Pulmonary artery endothelial cell (primary cell): Measurements from ENCODE around the gene UBALD1. TPM values are rescaled to one million over a fixed set of nuclear protein-coding genes. Genes with fewer than 3 reads are reported as not detected.

Source experiments
- total RNA-seq: library from RNA; depleted of rRNA; stranded (reverse); fragments of >200 nt; gene quantifications from 2 replicates; pipeline ENCODE4 v1.2.3, GENCODE V29; 2014

Gene UBALD1
- total RNA-seq, 1 donor from 2014 or later, result 3.9 TPM

Other genes starting within 250 kb of the UBALD1 start
- 0.04 and 0.20 TPM in 2 replicates for gene VASN, start 243.0 kb downstream of the UBALD1 start, total RNA-seq
- 33.0 and 42.4 TPM in 2 replicates for gene CORO7, start 198.3 kb downstream of the UBALD1 start, total RNA-seq
- gene DNAJA3, start 189.0 kb downstream of the UBALD1 start, total RNA-seq, result 56.0 and 100 TPM in 2 replicates
- gene NMRAL1, start 140.3 kb downstream of the UBALD1 start, total RNA-seq, result 61.2 and 86.6 TPM in 2 replicates
- 124 and 143 TPM in 2 replicates for gene HMOX2, start 138.5 kb downstream of the UBALD1 start, total RNA-seq
- 12.1 and 15.2 TPM in 2 replicates for gene CDIP1, start 76.1 kb downstream of the UBALD1 start, total RNA-seq
- not detected in 2 replicates for gene C16orf96, start 58.5 kb downstream of the UBALD1 start, total RNA-seq
- 22.9 and 24.4 TPM in 2 replicates for gene MGRN1, start 9.9 kb upstream of the UBALD1 start, total RNA-seq
- 21.2 and 31.9 TPM in 2 replicates for gene NUDT16L1, start 78.7 kb upstream of the UBALD1 start, total RNA-seq
- 14.3 and 21.6 TPM in 2 replicates for gene ANKS3, start 119.4 kb upstream of the UBALD1 start, total RNA-seq
- gene DNAAF8, start 119.6 kb upstream of the UBALD1 start, total RNA-seq, result 0.33 and 0.42 TPM in 2 replicates
- 5.1 and 6.7 TPM in 2 replicates for gene ZNF500, start 152.3 kb upstream of the UBALD1 start, total RNA-seq
- gene SEPTIN12, start 173.5 kb upstream of the UBALD1 start, total RNA-seq, result not detected in 2 replicates
- gene SMIM22, start 180.5 kb upstream of the UBALD1 start, total RNA-seq, result not detected in 2 replicates
- 10.7 and 11.7 TPM in 2 replicates for gene ROGDI, start 187.7 kb upstream of the UBALD1 start, total RNA-seq
- gene GLYR1, start 232.4 kb upstream of the UBALD1 start, total RNA-seq, result 55.9 and 75.0 TPM in 2 replicates
- 26.6 and 29.1 TPM in 2 replicates for gene UBN1, start 232.6 kb upstream of the UBALD1 start, total RNA-seq